Parathyroid adenoma (tissue), 2 donors: ENCODE data around the gene MMP3.
"Not testable (repeated sequence)": the region's sequence is repeated elsewhere in the genome, so short reads cannot be mapped to it uniquely, and the experiment has no call there.

Experiments
- H2AFZ ChIP-seq: fragments of 300-600 bp; sonication (generic); one replicate; pipeline ENCODE4 v1.7.0; 2017; ENCODE audit warnings: antibody characterized with exemption, mild to moderate bottlenecking
- H3K27ac ChIP-seq: fragments of 300-600 bp; sonication (generic); one replicate; pipeline ENCODE4 v1.7.0; 2017
- H3K27me3 ChIP-seq: fragments of 300-600 bp; sonication (generic); one replicate; pipeline ENCODE4 v1.7.0; 2017; ENCODE audit warnings: low read length; ENCODE audit not compliant: control insufficient read depth, insufficient read depth
- H3K36me3 ChIP-seq: fragments of 300-600 bp; sonication (generic); one replicate; pipeline ENCODE4 v1.7.0; 2017; ENCODE audit warnings: low read length; ENCODE audit not compliant: control insufficient read depth, insufficient read depth
- H3K4me1 ChIP-seq: fragments of 300-600 bp; sonication (generic); one replicate; pipeline ENCODE4 v1.7.0; 2017; ENCODE audit warnings: control low read depth
- H3K4me2 ChIP-seq: fragments of 300-600 bp; sonication (generic); one replicate; pipeline ENCODE4 v1.7.0; 2017; ENCODE audit warnings: low read length
- H3K4me3 ChIP-seq: fragments of 300-600 bp; sonication (generic); one replicate; pipeline ENCODE4 v1.7.0; 2017; ENCODE audit warnings: low read depth, low read length
- H3K79me2 ChIP-seq: fragments of 300-600 bp; sonication (generic); one replicate; pipeline ENCODE4 v1.7.0; 2017; ENCODE audit warnings: control low read depth
- H3K9ac ChIP-seq: fragments of 300-600 bp; sonication (generic); one replicate; pipeline ENCODE4 v1.7.0; 2017; ENCODE audit warnings: mild to moderate bottlenecking
- H3K9me3 ChIP-seq: fragments of 300-600 bp; sonication (generic); one replicate; pipeline ENCODE4 v1.7.0; 2017; ENCODE audit warnings: low read length; ENCODE audit not compliant: control insufficient read depth
- TF ChIP-seq, protein P1 (sequence below): fragments of 300-600 bp; sonication (generic); IDR thresholded peaks from one replicate; pipeline ENCODE4 v1.7.0; 2017; ENCODE audit warnings: antibody characterized with exemption, mild to moderate bottlenecking
- donor health status: primary hyperparathyroidism.

MMP3 gene

DNA sequence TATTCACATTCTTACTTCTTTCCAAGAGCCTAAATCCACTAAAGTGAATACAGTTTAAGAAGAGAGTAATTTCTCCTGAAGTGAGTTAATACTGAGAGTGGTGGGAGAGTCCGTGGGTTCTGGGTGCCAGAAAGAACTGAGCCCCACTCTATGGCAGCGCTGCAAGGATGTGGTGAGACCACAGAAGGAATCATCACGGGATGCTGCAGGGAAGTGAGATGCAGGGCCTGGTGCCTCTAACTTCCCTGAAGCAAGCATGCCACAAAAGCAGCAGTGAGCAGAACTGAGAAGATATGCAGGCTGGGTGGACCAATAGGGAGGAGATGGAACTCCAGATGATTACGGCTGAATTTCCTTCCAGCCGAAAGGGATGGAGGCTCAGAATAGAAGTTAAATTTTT, 36.4 kb upstream of the MMP3 start:
- H2AFZ ChIP-seq = no peak overlapping the region
- H3K27ac ChIP-seq = no peak overlapping the region
- H3K79me2 ChIP-seq = no peaks in the 10 kb centered on the region
- no peak overlapping the region for H3K4me3 ChIP-seq
- no peaks in the 10 kb centered on the region for H3K36me3 ChIP-seq
- no peak overlapping the region for H3K9ac ChIP-seq
- TF ChIP-seq, protein P1, sequence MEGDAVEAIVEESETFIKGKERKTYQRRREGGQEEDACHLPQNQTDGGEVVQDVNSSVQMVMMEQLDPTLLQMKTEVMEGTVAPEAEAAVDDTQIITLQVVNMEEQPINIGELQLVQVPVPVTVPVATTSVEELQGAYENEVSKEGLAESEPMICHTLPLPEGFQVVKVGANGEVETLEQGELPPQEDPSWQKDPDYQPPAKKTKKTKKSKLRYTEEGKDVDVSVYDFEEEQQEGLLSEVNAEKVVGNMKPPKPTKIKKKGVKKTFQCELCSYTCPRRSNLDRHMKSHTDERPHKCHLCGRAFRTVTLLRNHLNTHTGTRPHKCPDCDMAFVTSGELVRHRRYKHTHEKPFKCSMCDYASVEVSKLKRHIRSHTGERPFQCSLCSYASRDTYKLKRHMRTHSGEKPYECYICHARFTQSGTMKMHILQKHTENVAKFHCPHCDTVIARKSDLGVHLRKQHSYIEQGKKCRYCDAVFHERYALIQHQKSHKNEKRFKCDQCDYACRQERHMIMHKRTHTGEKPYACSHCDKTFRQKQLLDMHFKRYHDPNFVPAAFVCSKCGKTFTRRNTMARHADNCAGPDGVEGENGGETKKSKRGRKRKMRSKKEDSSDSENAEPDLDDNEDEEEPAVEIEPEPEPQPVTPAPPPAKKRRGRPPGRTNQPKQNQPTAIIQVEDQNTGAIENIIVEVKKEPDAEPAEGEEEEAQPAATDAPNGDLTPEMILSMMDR = no peak
- no peaks in the 10 kb centered on the region for H3K27me3 ChIP-seq
- H3K9me3 ChIP-seq = no peaks in the 10 kb centered on the region
- no peak overlapping the region for H3K4me2 ChIP-seq
- no peaks in the 10 kb centered on the region for H3K4me1 ChIP-seq

DNA sequence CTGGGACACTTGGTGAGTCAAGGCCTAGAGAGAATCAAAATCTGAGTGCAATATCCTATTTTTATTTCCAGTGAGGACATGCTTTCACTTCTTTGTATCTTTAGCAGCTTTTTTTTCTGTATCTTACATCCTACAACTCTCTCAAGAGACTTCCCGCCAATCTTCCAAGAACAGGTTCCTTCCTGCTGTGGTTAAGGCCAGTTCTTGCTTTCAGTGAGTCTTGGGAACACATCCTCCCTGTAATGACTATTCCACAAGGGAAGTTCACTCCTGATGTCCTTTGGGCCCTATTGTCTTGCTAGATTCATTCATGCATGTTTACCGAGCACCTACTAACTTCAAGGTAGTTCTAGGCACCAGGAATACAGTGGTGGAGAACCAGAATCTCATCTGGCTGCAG, 35.2 kb upstream of the MMP3 start:
- Histone ChIP-seq H3K4me1 (no peaks in the 10 kb centered on the region), H3K79me2 (no peaks in the 10 kb centered on the region), H3K4me2 (no peak overlapping the region), H3K27me3 (no peaks in the 10 kb centered on the region), H3K27ac (no peak overlapping the region), H2AFZ (no peak overlapping the region), H3K9ac (no peak overlapping the region), H3K9me3 (no peaks in the 10 kb centered on the region), H3K36me3 (no peaks in the 10 kb centered on the region), H3K4me3 (no peak overlapping the region)
- TF ChIP-seq, protein P1 = no peak

DNA sequence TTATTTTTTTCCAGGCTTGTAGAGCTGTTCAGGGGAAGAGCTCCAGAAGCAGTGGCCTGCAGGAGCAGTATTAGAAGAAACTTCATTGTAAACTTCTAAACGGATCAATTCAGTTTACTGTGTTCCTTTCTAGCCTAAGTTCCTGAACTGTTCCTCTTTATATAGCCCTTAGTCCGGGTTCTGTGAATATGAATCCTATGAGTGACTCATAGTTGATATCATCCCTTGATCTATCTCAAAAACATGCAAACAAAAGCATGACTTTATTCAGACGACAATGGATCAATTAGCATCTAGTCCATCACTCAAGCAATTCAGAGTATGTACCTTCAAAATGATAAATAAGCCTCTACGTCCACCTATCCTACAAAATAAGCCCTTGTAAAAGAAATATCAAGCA, 31.4 kb upstream of the MMP3 start, which contains the start of gene MMP12:
MMP12 (minus strand) TSS at position 131 of the 400 bp plus-strand sequence; CDS start at position 86, 45 bp downstream.
- Histone ChIP-seq H3K79me2 (no peaks in the 10 kb centered on the region), H3K27ac (no peak within 1 kb of the TSS), H3K9me3 (no peaks in the 10 kb centered on the region), H2AFZ (no peak within 1 kb of the TSS), H3K36me3 (no peaks in the 10 kb centered on the region), H3K4me1 (no peaks in the 10 kb centered on the region), H3K4me3 (no peak within 1 kb of the TSS), H3K9ac (no peak within 1 kb of the TSS), H3K4me2 (no peak within 1 kb of the TSS), H3K27me3 (no peaks in the 10 kb centered on the region)
- TF ChIP-seq, protein P1 = no peak

DNA sequence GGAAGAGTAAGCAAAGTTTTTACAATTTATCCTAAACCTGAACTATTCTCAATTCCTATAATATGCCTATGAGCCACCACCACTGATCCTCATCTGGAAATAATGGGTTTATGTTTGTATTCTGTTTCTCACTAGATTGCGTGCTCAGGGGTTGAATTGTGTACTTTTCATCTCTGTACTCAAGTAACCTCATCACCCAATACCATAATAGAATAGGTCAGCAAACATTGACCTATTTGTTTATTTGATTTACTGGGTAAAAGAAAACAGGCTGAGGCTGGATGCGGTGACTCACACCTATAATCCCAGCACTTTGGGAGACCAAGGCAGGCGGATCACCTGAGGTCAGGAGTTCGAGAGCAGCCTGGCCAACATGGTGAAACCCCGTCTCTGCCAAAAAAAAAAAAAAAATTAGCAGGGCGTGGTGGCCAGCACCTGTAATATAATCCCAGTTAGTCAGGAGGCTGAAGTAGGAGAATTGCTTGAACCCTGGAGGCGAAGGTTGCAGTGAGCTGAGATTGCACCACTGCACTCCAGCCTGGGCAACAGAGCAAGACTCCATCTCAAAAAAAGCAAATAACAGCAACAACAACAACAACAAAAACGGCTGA, 26.1 kb upstream of the MMP3 start:
- H3K27ac ChIP-seq, H2AFZ ChIP-seq, H3K4me3 ChIP-seq, H3K79me2 ChIP-seq, H3K4me2 ChIP-seq, H3K4me1 ChIP-seq, H3K9me3 ChIP-seq, H3K36me3 ChIP-seq, H3K27me3 ChIP-seq, H3K9ac ChIP-seq: not testable (repeated sequence)

DNA sequence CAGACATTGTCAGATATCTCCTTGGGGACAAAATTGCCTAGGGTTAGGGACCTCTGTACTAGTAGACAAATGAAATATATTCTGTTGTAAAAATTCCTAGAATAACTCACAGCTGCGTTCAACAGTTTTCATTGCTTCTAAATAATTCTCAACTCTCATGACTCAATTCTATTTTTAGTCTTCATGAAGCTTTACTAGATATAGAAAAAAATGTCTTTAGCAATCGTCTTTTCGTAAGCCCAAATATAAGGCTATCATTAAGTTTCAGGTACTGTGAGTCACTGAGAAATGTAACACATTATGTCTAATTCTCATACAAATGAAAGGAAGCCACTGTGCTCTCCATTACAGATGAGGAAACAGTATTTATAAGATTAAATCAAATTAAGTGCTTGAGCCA, 24.9 kb upstream of the MMP3 start:
- Histone ChIP-seq H3K9ac (no peak overlapping the region), H3K27me3 (no peaks in the 10 kb centered on the region), H2AFZ (no peak overlapping the region), H3K4me3 (no peak overlapping the region), H3K36me3 (no peaks in the 10 kb centered on the region), H3K4me1 (no peaks in the 10 kb centered on the region), H3K4me2 (no peak overlapping the region), H3K79me2 (no peaks in the 10 kb centered on the region), H3K27ac (no peak overlapping the region), H3K9me3 (no peaks in the 10 kb centered on the region)
- TF ChIP-seq, protein P1 = no peak
